ENCODE measurements around the gene TPST2.

DNA sequence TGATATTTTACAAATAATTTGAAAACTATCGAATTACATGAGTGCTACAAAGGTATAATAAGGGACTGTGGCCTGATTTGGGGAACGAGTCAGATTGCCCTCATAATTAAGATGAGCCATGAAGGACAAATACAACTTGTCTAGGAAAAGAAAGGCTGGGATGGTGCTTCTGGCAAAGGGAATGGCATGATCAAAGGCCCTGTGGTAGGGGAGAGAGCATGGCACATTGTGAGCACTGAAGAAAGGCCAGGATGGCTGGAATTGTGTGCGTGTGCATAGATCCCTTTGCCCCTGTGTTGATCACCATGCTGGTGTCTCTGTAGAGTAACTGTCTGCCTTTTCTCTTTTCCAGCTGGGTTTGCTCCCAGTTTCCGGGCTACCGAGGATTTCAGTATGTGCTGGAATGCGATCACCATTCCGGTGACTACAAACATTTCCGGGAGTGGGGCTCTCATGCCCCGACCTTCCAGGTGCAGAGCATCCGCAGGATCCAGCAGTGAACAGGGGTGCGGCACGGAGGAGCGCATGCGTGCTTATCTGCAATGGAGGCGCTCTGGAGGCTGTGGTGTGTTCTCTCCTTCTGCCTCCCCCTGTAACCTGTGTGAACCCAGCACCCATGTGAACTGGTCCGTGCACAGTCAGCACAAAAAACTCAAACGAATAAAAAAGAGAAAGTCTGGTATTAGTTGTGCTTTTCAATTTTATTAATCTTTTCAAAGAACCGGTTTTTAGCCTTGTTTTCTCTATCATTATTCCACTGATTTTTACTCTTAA is 40.2 kb upstream of the TPST2 start:
- TF ChIP-seq POLR2AphosphoS5 (IDR thresholded peaks at IDR 0.05) (no peak), EP300 (IDR thresholded peaks at IDR 0.05) (no peak)
